ENCODE measurements around the gene KPNA2. TPM values are rescaled to one million over a fixed set of nuclear protein-coding genes. Genes with fewer than 3 reads are reported as not detected.

The KPNA2 gene
- total and polyA plus RNA-seq, 2 of the 13 experiments (the other 11 are each of a cell fraction or from before 2014, with no cell fraction given): 111 to 305 TPM

GRCh38 chr17:67992548-67993152, 42.9 kb upstream of the KPNA2 start (continued):
- no peak for TF ChIP-seq HNF1A (IDR thresholded peaks at IDR 0.05; ENCODE audit: low read depth)
- TF ChIP-seq HNF1A (CRISPR knock-in tag; IDR thresholded peaks at IDR 0.05; ENCODE audit: borderline replicate concordance): peak; percentile 42; the same call in 1 of the 2 replicates
- TF ChIP-seq THAP7 (CRISPR knock-in tag; IDR thresholded peaks at IDR 0.05): 0 out of 2 replicates have a peak, but pooled peaks have one; percentile 18
- no peak for TF ChIP-seq NCOA2 (CRISPR knock-in tag; IDR thresholded peaks at IDR 0.05)
- TF ChIP-seq ZFX (CRISPR knock-in tag; IDR thresholded peaks at IDR 0.05; ENCODE audit: low read depth): no peak
- 0 out of 2 replicates have a peak, but pooled peaks have one; percentile 20 for TF ChIP-seq SOX13 (IDR thresholded peaks at IDR 0.05)
- TF ChIP-seq SOX13 (CRISPR knock-in tag; conservative IDR thresholded peaks at IDR 0.05 in 1 of 2, IDR thresholded peaks at IDR 0.05 in 1 of 2): no peak
- peak; percentile 33 for TF ChIP-seq ZNF781 (CRISPR knock-in tag; IDR thresholded peaks at IDR 0.05; ENCODE audit: borderline replicate concordance, not compliant biosample characterization)
- TF ChIP-seq ZNF546 (CRISPR knock-in tag; conservative IDR thresholded peaks at IDR 0.05): peak; percentile 23; the same call in 1 of the 2 replicates
- 0 out of 2 replicates have a peak, but pooled peaks have one; percentile 49 for TF ChIP-seq ZNF34 (CRISPR knock-in tag; IDR thresholded peaks at IDR 0.05; ENCODE audit: borderline replicate concordance)
- TF ChIP-seq ARNT (IDR thresholded peaks at IDR 0.05): no peak
- peak; percentile 4; the same call in 1 of the 2 replicates for TF ChIP-seq FOXA3 (CRISPR knock-in tag; IDR thresholded peaks at IDR 0.05)
- 0 out of 2 replicates have a peak, but pooled peaks have one; percentile 4 for TF ChIP-seq ZBTB20 (CRISPR knock-in tag; IDR thresholded peaks at IDR 0.05; ENCODE audit: borderline replicate concordance, low read depth)
- no peak for TF ChIP-seq ZNF367 (CRISPR knock-in tag; IDR thresholded peaks at IDR 0.05; ENCODE audit: borderline replicate concordance)
- TF ChIP-seq KLF6 (CRISPR knock-in tag; IDR thresholded peaks at IDR 0.05): no peak
- TF ChIP-seq ZNF350 (CRISPR knock-in tag; IDR thresholded peaks at IDR 0.05; ENCODE audit: borderline replicate concordance, low read depth): peak; percentile 41; the same call in 1 of the 2 replicates
- peak; percentile 2; the same call in 1 of the 2 replicates for TF ChIP-seq BORCS8-MEF2B (CRISPR knock-in tag; IDR thresholded peaks at IDR 0.05)
- no peak for TF ChIP-seq ZNF737 (CRISPR knock-in tag; IDR thresholded peaks at IDR 0.05; ENCODE audit: borderline replicate concordance)

Measured in HepG2 (cell line).